ENCODE measurements around the gene ST6GAL2. TPM values are rescaled to one million over a fixed set of nuclear protein-coding genes. Genes with fewer than 3 reads are reported as not detected.
A peak's percentile ranks its signal among the peaks of the same experiment; 100 is the strongest.

Gene ST6GAL2
- total RNA-seq, 2 donors from 2014 or later: 0.52 TPM; not detected in 1

GRCh38 chr2:106890606-106891005 is 4.6 kb upstream of the ST6GAL2 start:
- WGBS, 2 donors: 21 to 32% methylated on average over 5 of the region's 5 CpGs
- H3K4me3 ChIP-seq: no peak overlapping the region
- no peak for ATAC-seq
- TF ChIP-seq POLR2A (IDR thresholded peaks at IDR 0.05) (no peak), CTCF (IDR thresholded peaks at IDR 0.05) (no peak)
- no peak overlapping the region for H3K27ac ChIP-seq
- DNase-seq: no peak
- H3K9me3 ChIP-seq: no peaks in the 10 kb centered on the region
- intact Hi-C loops (cut with DNase I): no loop called here
- peaks cover 18% of the 10 kb centered on the region for H3K4me1 ChIP-seq
- no peaks in the 10 kb centered on the region for H3K27me3 ChIP-seq
- H3K36me3 ChIP-seq (replicated peaks in 1 of 2; ENCODE audit: insufficient read depth in 1 of 2, low read depth in 2 of 2): no peaks in the 10 kb centered on the region

- Histone ChIP-seq H3K27ac (no peak overlapping the region), H3K4me3 (no peak overlapping the region)
- intact Hi-C loops (cut with DNase I): no loop called here
These were observed 1.2 kb upstream of the ST6GAL2 start for GRCh38 chr2:106886916-106887758.

GRCh38 chr2:106885329-106885728 is 638 bp downstream of the ST6GAL2 start:
- H3K4me3 ChIP-seq: no peak overlapping the region
- peaks cover 18% of the 10 kb centered on the region for H3K4me1 ChIP-seq
- WGBS, 2 donors: 0 to 1% methylated on average over 10 of the region's 10 CpGs
- H3K9me3 ChIP-seq: no peaks in the 10 kb centered on the region
- DNase-seq (no peak), ATAC-seq (no peak)
- intact Hi-C loops (cut with DNase I): no loop called here
- no peaks in the 10 kb centered on the region for H3K36me3 ChIP-seq (replicated peaks in 1 of 2; ENCODE audit: insufficient read depth in 1 of 2, low read depth in 2 of 2)
- no peak overlapping the region for H3K27ac ChIP-seq
- no peaks in the 10 kb centered on the region for H3K27me3 ChIP-seq
- TF ChIP-seq CTCF (IDR thresholded peaks at IDR 0.05) (no peak), POLR2A (IDR thresholded peaks at IDR 0.05) (no peak)

More at GRCh38 chr2:106886916-106887758, 1.2 kb upstream of the ST6GAL2 start:
- peak; percentile 48 for ATAC-seq
- Histone ChIP-seq H3K4me1 (peaks cover 18% of the 10 kb centered on the region), H3K9me3 (no peaks in the 10 kb centered on the region), H3K27me3 (no peaks in the 10 kb centered on the region), H3K36me3 (replicated peaks in 1 of 2; ENCODE audit: insufficient read depth in 1 of 2, low read depth in 2 of 2) (no peaks in the 10 kb centered on the region)
- peak; percentile 31 to 55 (median 44) for DNase-seq
- WGBS, 2 donors: 1 to 2% methylated on average over 17 to 71 of the region's 71 CpGs
- TF ChIP-seq CTCF (IDR thresholded peaks at IDR 0.05): no peak
- no peak for TF ChIP-seq POLR2A (IDR thresholded peaks at IDR 0.05)

GRCh38 chr2:106882673-106883072 is 3.3 kb downstream of the ST6GAL2 start:
- intact Hi-C loops (cut with DNase I): no loop called here

More at GRCh38 chr2:106882673-106883072, 3.3 kb downstream of the ST6GAL2 start:
- H3K9me3 ChIP-seq: no peaks in the 10 kb centered on the region
- H3K27me3 ChIP-seq: no peaks in the 10 kb centered on the region
- DNase-seq (no peak), ATAC-seq (no peak)
- H3K4me1 ChIP-seq: peaks cover 18% of the 10 kb centered on the region
- WGBS, 2 donors: 67 to 75% methylated on average over 3 of the region's 3 CpGs
- TF ChIP-seq POLR2A (IDR thresholded peaks at IDR 0.05) (no peak), CTCF (IDR thresholded peaks at IDR 0.05) (no peak)
- no peaks in the 10 kb centered on the region for H3K36me3 ChIP-seq (replicated peaks in 1 of 2; ENCODE audit: insufficient read depth in 1 of 2, low read depth in 2 of 2)
- H3K27ac ChIP-seq: no peak overlapping the region
- H3K4me3 ChIP-seq: no peak overlapping the region

All from body of pancreas (tissue), 4 donors.